Measurements from ENCODE around the gene LBHD2.

LBHD2 gene

DNA sequence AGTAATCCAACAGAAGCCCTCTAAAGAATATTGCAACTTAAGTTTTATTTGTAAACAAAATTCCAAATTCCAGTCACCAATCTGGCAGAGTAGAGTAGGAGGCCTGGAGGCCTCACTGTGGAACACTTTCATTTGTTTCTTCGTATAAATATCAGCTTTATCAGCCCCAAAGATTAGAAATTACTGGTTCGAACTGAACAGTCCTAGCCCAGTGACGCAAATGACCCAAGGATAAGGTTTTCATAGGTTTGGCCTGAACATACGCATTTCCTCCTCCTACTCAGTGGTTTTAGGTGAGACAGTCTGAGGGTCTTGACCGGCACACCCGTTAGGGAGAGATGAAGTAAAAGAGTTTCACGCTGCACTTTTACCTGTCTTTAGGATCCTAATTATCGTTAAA lies 28.3 kb upstream of the LBHD2 start:
- TF ChIP-seq, protein P1, sequence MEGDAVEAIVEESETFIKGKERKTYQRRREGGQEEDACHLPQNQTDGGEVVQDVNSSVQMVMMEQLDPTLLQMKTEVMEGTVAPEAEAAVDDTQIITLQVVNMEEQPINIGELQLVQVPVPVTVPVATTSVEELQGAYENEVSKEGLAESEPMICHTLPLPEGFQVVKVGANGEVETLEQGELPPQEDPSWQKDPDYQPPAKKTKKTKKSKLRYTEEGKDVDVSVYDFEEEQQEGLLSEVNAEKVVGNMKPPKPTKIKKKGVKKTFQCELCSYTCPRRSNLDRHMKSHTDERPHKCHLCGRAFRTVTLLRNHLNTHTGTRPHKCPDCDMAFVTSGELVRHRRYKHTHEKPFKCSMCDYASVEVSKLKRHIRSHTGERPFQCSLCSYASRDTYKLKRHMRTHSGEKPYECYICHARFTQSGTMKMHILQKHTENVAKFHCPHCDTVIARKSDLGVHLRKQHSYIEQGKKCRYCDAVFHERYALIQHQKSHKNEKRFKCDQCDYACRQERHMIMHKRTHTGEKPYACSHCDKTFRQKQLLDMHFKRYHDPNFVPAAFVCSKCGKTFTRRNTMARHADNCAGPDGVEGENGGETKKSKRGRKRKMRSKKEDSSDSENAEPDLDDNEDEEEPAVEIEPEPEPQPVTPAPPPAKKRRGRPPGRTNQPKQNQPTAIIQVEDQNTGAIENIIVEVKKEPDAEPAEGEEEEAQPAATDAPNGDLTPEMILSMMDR (IDR thresholded peaks at IDR 0.05; ENCODE audit: low read depth, low read length) = no peak
- peak overlapping the region; percentile 79 for H3K4me3 ChIP-seq (ENCODE audit: low read depth, low read length)

DNA sequence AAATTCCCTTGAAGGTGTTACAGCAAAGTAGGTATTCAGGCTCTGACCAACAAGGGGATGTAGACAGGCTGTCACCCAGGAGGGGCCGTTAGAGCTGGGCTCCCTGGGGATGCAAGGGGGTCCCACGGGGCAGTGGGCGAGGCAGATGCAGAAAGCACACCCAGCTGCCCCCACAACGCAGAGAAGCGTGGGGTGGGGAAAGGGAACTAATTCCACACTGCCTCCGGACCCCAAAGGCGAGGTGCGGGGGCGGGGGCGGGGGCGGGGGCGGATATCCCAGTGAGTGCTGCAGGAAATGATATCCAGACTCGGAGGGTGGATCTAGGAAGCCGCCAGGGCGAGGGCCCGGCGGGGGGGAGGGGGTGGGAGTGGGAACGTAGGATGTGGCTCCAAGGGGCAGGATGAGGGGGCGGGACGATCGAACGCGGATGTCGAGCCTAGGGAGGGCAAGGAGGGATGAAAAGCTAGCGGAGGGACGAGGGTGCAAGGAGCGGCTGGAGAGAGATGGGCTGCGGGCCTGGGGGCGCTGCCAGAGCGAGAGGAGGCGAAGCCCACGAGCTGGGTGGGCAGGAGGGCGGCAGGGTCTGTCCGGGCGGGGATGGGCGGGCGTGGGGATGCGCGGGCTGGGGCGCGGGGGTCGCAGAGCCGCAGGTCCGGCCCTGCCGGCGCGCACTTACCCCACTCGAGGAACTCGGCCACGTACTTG lies 27.5 kb upstream of the LBHD2 start:
- H3K4me3 ChIP-seq (ENCODE audit: low read depth, low read length) = peak overlapping the region; percentile 79
- TF ChIP-seq, protein P1 (IDR thresholded peaks at IDR 0.05; ENCODE audit: low read depth, low read length) = no peak

DNA sequence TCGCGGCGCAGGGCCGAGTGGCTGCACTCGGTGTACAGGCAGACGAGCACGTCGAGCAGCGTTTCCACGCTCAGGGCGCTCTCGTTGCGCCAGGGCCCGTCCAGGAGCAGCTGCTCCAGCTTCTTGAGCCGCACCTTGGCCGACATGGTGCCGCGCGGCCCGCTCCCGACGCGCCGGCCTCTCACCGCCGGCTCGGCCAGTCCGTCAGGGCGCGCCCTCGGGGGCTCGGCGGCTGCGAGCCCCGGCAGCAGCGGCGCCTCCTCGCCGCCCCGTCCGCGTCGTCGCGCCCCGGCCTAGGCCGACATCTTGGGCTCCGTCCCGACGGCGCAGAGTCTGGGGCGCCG lies 27.0 kb upstream of the LBHD2 start:
- peak overlapping the region; percentile 79 for H3K4me3 ChIP-seq (ENCODE audit: low read depth, low read length)
- TF ChIP-seq, protein P1 (IDR thresholded peaks at IDR 0.05; ENCODE audit: low read depth, low read length) = no peak

DNA sequence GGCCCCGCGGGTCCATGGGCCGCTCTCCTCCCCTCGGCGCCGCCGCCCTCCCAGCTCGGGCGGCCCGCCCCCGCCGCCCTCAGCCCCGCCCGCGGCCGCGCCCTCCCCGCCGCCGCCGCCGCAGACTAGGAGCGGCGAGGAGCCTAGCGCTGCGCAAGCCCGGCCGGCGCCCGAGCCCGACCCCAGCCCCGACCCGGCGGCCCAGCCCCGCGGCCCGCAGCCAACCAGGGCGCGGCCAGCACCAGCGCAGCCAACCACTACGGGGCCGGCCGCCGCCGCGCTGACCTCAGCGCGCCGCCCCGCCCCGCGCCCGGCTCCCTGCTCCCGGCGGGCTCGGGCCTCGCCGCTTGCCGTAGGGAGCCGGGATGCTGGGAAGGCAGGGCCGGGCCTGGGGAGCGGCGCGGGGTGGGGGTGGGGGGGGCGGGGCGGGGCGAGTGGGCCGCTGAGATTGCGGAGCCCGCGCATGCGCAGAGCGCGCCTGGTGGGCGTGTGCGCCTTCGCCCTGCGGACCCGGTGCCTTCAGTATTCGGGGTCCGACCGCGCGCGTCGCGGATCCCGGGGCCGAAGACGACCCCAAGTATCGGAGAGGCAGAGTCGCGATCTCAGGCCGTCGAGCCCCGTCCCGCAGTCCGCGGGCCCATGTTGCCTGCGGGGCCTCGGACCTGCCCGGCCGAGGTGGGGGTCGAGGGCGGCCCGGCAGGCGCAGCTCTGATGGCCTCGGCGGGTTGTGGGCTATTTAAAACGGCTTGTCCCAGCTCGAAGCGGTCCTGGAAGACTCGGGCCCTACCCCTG lies 26.4 kb upstream of the LBHD2 start, which contains the start of gene CDC42BPB:
CDC42BPB (minus strand) TSS at position 178 of the 792 bp plus-strand sequence. CDS start 376 bp downstream, outside the sequence.
- TF ChIP-seq, protein P1 (IDR thresholded peaks at IDR 0.05; ENCODE audit: low read depth, low read length) = no peak
- peak within 1 kb of the TSS; percentile 83 for H3K4me3 ChIP-seq (ENCODE audit: low read depth, low read length)

DNA sequence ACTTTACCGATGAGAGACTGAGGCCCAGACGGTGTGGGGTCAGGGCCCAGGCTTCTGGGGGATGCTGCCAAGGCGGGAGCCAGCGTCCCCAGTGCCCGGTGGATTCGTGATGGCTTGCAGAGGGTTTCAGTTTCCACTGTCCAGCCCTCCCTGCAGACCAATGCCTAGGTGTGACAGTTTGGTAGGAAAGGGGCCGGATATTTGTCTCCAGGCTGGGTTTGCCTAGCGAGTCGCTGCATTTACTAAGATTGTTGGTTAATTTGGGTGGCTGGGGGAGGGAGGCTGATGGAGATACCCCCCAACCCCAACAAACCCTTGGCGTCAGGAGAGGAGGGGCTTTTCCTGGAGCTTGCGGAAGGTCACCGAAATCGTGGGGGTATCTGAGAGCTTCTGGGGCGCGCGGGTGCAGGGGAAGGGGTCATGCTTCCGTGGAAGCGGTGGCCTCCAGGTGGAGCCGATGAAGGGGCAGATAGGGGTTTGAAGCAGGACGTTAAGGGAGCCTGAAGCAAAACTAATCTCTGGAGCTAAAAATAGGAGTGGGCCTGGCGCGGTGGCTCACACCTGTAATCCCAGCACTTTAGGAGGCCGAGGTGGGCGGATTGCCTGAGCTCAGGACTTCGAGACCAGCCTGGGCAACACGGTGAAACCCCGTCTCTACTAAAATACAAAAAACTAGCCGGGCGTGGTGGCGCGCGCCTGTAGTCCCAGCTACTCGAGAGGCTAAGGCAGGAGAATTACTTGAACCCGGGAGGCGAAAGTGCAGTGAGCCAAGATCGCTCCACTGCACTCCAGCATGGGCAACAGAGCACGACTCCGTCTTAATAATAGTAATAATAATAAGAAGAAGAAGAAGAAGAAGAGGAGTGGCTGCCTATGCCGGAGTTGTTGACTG lies 25.6 kb upstream of the LBHD2 start:
- TF ChIP-seq, protein P1 (IDR thresholded peaks at IDR 0.05; ENCODE audit: low read depth, low read length) = no peak
- peak overlapping the region; percentile 83 for H3K4me3 ChIP-seq (ENCODE audit: low read depth, low read length)

DNA sequence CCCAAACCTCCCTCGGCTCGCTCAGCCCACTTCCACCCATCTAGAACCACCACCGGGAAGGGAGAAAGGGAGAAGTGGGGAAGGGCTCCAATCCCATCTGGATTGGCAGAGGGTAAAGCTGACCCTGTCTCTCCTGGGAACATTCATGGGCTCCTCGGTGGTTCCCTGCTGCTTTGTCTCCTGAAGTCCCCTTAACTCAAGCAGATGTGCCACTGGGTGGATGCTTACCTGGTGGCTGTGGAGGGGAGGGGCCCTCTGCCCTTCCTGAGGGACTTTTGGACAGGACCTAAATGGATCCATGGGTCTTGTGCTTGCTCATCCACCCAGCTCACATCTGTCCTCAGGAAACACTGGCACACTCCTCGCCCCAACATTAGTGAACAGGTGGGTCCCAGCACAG lies 24.5 kb upstream of the LBHD2 start:
- H3K4me3 ChIP-seq (ENCODE audit: low read depth, low read length) = no peak overlapping the region
- TF ChIP-seq, protein P1 (IDR thresholded peaks at IDR 0.05; ENCODE audit: low read depth, low read length) = no peak
